K562 (cell line): ENCODE data around the gene PYROXD2. TPM values are rescaled to one million over a fixed set of nuclear protein-coding genes. Genes with fewer than 3 reads are reported as not detected.

Source experiments
- ELF1 ChIP-seq: fragments of 200-800 bp; sonication (Bioruptor generic); IDR thresholded peaks from 2 replicates; pipeline ENCODE4 v1.6.1; 2016; ENCODE audit warnings: missing genetic modification characterization, missing compliant biosample characterization
- HDAC2 ChIP-seq: fragments of 450-650 bp; IDR thresholded peaks from 2 replicates; pipeline ENCODE4 v1.6.1; 2016; ENCODE audit warnings: mild to moderate bottlenecking
- HINFP ChIP-seq: fragments of 450-650 bp; conservative IDR thresholded peaks from 2 replicates; pipeline ENCODE4 v1.6.1; 2016; ENCODE audit warnings: missing genetic modification characterization, low read depth, mild to moderate bottlenecking, control low read depth, missing compliant biosample characterization
- HMG20A ChIP-seq: fragments of 450-650 bp; formaldehyde crosslinking; conservative IDR thresholded peaks from 2 replicates; pipeline ENCODE4 v1.4.0; 2020; ENCODE audit warnings: mild to moderate bottlenecking, mixed read lengths
- IRF1 ChIP-seq: sonication (generic); formaldehyde crosslinking; IDR thresholded peaks from 2 replicates; pipeline ENCODE4 v1.8.0; 2022; ENCODE audit warnings: missing genetic modification reagents, mild to moderate bottlenecking, borderline replicate concordance
- POLR2G ChIP-seq: fragments of 200-400 bp; formaldehyde crosslinking; IDR thresholded peaks from 2 replicates; pipeline ENCODE4 v1.6.1; 2017; ENCODE audit warnings: low read depth, mild to moderate bottlenecking, antibody characterized with exemption, low read length, moderate library complexity
- SRSF7 ChIP-seq: fragments of 200-400 bp; formaldehyde crosslinking; optimal IDR thresholded peaks from 2 replicates; pipeline ENCODE3; 2017; ENCODE audit warnings: mild to moderate bottlenecking, low read depth, low read length
- TEAD4 ChIP-seq, 2 experiments: sonication (generic) in 1 of 2; formaldehyde crosslinking in 1 of 2; IDR thresholded peaks; 2 replicates each; pipeline versions ENCODE4 v1.6.1 to v1.8.0; 2012 to 2022; ENCODE audit warnings: borderline replicate concordance in 1 of 2, inconsistent platforms in 1 of 2, low read length in 1 of 2, mild to moderate bottlenecking in 1 of 2, missing genetic modification reagents in 1 of 2
- TRIM24 ChIP-seq, 2 experiments: fragments of 450-650 bp; IDR thresholded peaks; 2 replicates each; pipeline ENCODE4 v1.6.1; 2016
- ZNF274 ChIP-seq: IDR thresholded peaks from 2 replicates; pipeline ENCODE4 v1.6.1; 2011; ENCODE audit warnings: low read depth, mild to moderate bottlenecking, low read length, moderate library complexity, borderline replicate concordance
- ZNF699 ChIP-seq: fragments of 250-450 bp; sonication (Bioruptor Pico); IDR thresholded peaks from 2 replicates; pipeline ENCODE4 v1.8.0; 2021; ENCODE audit warnings: mild to moderate bottlenecking, moderate library complexity; ENCODE audit not compliant: insufficient replicate concordance
- polyA plus RNA-seq, 8 experiments: library from polyadenylated mRNA; depleted of rRNA in 4 of 8; stranded (reverse) in 5 of 8; unstranded in 3 of 8; fragments of >200 nt; fragmentation: Nextera tagmentation in 2 of 8; fragmentation: Illumina TruSeq in 1 of 8; extraction: Ambion mirVana in 2 of 8; extraction: Trizol in 1 of 8; gene quantifications; 2 replicates each; pipeline versions ENCODE4 v1.2.1 to v1.2.3, GENCODE V29; 2011 to 2014; ENCODE audit warnings: inconsistent platforms in 1 of 8, missing spikeins in 1 of 8
- total RNA-seq, 7 experiments: library from RNA; depleted of rRNA in 6 of 7; stranded (reverse); fragments of >200 nt in 6 of 7; fragmentation: Illumina TruSeq in 2 of 7; extraction: Trizol in 2 of 7; gene quantifications; 2 replicates each; pipeline versions ENCODE4 v1.2.1 to v1.2.3, GENCODE V29; 2011 to 2021; ENCODE audit warnings: low replicate concordance in 1 of 7
- TF ChIP-seq, protein P1 (sequence below): sonication (generic); formaldehyde crosslinking; IDR thresholded peaks from 2 replicates; pipeline ENCODE4 v1.8.0; 2023; ENCODE audit warnings: mild to moderate bottlenecking, missing genetic modification reagents
- TF ChIP-seq, protein P2 (sequence below): fragments of 450-650 bp; conservative IDR thresholded peaks from 2 replicates; pipeline ENCODE4 v1.6.1; 2016; ENCODE audit warnings: missing genetic modification characterization, low read depth, mild to moderate bottlenecking, missing compliant biosample characterization, moderate library complexity

Gene PYROXD2
- total and polyA plus RNA-seq, 9 of the 15 experiments (the other 6 are each of a cell fraction or from before 2014, with no cell fraction given), result 0.14 to 1.4 (median 0.58) TPM

- TF ChIP-seq, protein P1, sequence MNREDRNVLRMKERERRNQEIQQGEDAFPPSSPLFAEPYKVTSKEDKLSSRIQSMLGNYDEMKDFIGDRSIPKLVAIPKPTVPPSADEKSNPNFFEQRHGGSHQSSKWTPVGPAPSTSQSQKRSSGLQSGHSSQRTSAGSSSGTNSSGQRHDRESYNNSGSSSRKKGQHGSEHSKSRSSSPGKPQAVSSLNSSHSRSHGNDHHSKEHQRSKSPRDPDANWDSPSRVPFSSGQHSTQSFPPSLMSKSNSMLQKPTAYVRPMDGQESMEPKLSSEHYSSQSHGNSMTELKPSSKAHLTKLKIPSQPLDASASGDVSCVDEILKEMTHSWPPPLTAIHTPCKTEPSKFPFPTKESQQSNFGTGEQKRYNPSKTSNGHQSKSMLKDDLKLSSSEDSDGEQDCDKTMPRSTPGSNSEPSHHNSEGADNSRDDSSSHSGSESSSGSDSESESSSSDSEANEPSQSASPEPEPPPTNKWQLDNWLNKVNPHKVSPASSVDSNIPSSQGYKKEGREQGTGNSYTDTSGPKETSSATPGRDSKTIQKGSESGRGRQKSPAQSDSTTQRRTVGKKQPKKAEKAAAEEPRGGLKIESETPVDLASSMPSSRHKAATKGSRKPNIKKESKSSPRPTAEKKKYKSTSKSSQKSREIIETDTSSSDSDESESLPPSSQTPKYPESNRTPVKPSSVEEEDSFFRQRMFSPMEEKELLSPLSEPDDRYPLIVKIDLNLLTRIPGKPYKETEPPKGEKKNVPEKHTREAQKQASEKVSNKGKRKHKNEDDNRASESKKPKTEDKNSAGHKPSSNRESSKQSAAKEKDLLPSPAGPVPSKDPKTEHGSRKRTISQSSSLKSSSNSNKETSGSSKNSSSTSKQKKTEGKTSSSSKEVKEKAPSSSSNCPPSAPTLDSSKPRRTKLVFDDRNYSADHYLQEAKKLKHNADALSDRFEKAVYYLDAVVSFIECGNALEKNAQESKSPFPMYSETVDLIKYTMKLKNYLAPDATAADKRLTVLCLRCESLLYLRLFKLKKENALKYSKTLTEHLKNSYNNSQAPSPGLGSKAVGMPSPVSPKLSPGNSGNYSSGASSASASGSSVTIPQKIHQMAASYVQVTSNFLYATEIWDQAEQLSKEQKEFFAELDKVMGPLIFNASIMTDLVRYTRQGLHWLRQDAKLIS (CRISPR knock-in tag), result no peak
- TF ChIP-seq ZNF699 (no peak), HINFP (tag) (no peak), POLR2G (no peak), IRF1 (CRISPR knock-in tag) (no peak), TRIM24 (IDR thresholded peaks at IDR 0.05) (peak in 1 of 2 experiments; percentile 48; a peak in 1 of 4 replicates), ZNF274 (no peak), HMG20A (no peak), TEAD4 (IDR thresholded peaks at IDR 0.05; ENCODE audit: low read length) (no peak; the same call in 1 of the 2 replicates), TEAD4 (CRISPR knock-in tag; IDR thresholded peaks at IDR 0.05; ENCODE audit: borderline replicate concordance) (no peak), ELF1 (tag) (no peak), SRSF7 (no peak), HDAC2 (peak; percentile 62; the same call in 1 of the 2 replicates)
- TF ChIP-seq, protein P2, sequence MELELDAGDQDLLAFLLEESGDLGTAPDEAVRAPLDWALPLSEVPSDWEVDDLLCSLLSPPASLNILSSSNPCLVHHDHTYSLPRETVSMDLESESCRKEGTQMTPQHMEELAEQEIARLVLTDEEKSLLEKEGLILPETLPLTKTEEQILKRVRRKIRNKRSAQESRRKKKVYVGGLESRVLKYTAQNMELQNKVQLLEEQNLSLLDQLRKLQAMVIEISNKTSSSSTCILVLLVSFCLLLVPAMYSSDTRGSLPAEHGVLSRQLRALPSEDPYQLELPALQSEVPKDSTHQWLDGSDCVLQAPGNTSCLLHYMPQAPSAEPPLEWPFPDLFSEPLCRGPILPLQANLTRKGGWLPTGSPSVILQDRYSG (tag), result no peak
Measured at GRCh38 chr10:98361131-98362025, 53.6 kb downstream of the PYROXD2 start (continued).
